H1 (cell line): Measurements from ENCODE around the gene NR2E1. TPM values are rescaled to one million over a fixed set of nuclear protein-coding genes. Genes with fewer than 3 reads are reported as not detected.

Experiments used
- CTCF ChIA-PET: fragments of 300-600 bp; sonication (Branson Sonifier 250); formaldehyde crosslinking; loops from one replicate; lab custom pipeline; 2021; ENCODE audit not compliant: partially characterized antibody; lab: Charles Lee
- POLR2A ChIA-PET: fragments of 300-600 bp; sonication (Branson Sonifier 250); formaldehyde crosslinking; loops from one replicate; lab custom pipeline; 2021; ENCODE audit warnings: inconsistent platforms; ENCODE audit not compliant: partially characterized antibody; lab: Charles Lee
- DNase-seq, 2 experiments: peaks; one replicate each; pipeline versions ENCODE4 v3.0.0 to v3.0.0-alpha.2; 2010 to 2022; ENCODE audit warnings: low spot score in 2 of 2, low read depth in 1 of 2, mixed read lengths in 1 of 2
- FAIRE-seq: peaks from 2 replicates; lab custom pipeline; 2011; peaks lifted over from hg19 to GRCh38; lab: Jason Lieb, UNC
- H2AFZ ChIP-seq: 2 replicates; pipeline ENCODE4 v1.8.1; 2012; ENCODE audit warnings: low read length, inconsistent platforms
- H2AK5ac ChIP-seq: 2 replicates; pipeline ENCODE4 v1.6.1; 2013; ENCODE audit warnings: low read depth, low read length
- H2BK120ac ChIP-seq: replicated peaks from 2 replicates; pipeline ENCODE3; 2013; ENCODE audit warnings: low read depth, low read length, inconsistent platforms
- H2BK12ac ChIP-seq: 2 replicates; pipeline ENCODE4 v1.6.1; 2013; ENCODE audit warnings: low read depth, low read length
- H2BK15ac ChIP-seq: 2 replicates; pipeline ENCODE4 v1.6.1; 2013; ENCODE audit warnings: low read length
- H2BK20ac ChIP-seq: 2 replicates; pipeline ENCODE4 v1.6.1; 2013; ENCODE audit warnings: low read length
- H2BK5ac ChIP-seq: 2 replicates; pipeline ENCODE4 v1.6.1; 2013; ENCODE audit warnings: low read depth, low read length
- H3K14ac ChIP-seq: 2 replicates; pipeline ENCODE4 v1.6.1; 2013; ENCODE audit warnings: inconsistent platforms; ENCODE audit not compliant: insufficient read length
- H3K18ac ChIP-seq: 2 replicates; pipeline ENCODE4 v1.6.1; 2013; ENCODE audit warnings: low read length; ENCODE audit errors: extremely low read depth
- H3K23ac ChIP-seq: 2 replicates; pipeline ENCODE4 v1.6.1; 2013; ENCODE audit warnings: inconsistent platforms; ENCODE audit not compliant: insufficient read length
- H3K23me2 ChIP-seq: 2 replicates; pipeline ENCODE4 v1.6.1; 2013; ENCODE audit warnings: low read depth, low read length
- H3K27ac ChIP-seq: 2 replicates; pipeline ENCODE4 v1.6.1; 2011; ENCODE audit warnings: low read depth, low read length, inconsistent platforms
- H3K27me3 ChIP-seq, 4 experiments: replicated peaks in 1 of 4; 1 replicate in 1 of 4; 2 replicates in 3 of 4; pipeline versions ENCODE4 v1.6.1 to v1.8.1; 2011 to 2013; ENCODE audit warnings: low read length in 3 of 4, mild to moderate bottlenecking in 3 of 4, inconsistent platforms in 2 of 4, mixed read lengths in 2 of 4, moderate library complexity in 1 of 4; ENCODE audit not compliant: control insufficient read depth in 3 of 4, insufficient read depth in 3 of 4; ENCODE audit errors: extremely low read depth in 1 of 4
- H3K36me3 ChIP-seq, 4 experiments: 2 replicates each; pipeline versions ENCODE4 v1.6.1 to v1.8.1; 2011 to 2013; ENCODE audit warnings: mild to moderate bottlenecking in 4 of 4, low read length in 3 of 4, moderate library complexity in 2 of 4, control low read depth in 1 of 4, inconsistent platforms in 1 of 4; ENCODE audit not compliant: insufficient read depth in 4 of 4, control insufficient read depth in 2 of 4
- H3K4ac ChIP-seq: replicated peaks from 2 replicates; pipeline ENCODE3; 2013; ENCODE audit warnings: low read length, low read depth, mixed read lengths, inconsistent platforms; ENCODE audit not compliant: insufficient read length
- H3K4me1 ChIP-seq, 4 experiments: replicated peaks in 1 of 4; 1 replicate in 1 of 4; 2 replicates in 3 of 4; pipeline versions ENCODE4 v1.6.1 to v1.8.1; 2011 to 2013; ENCODE audit warnings: low read length in 3 of 4, inconsistent platforms in 2 of 4, mixed read lengths in 1 of 4; ENCODE audit not compliant: insufficient read depth in 4 of 4, control insufficient read depth in 3 of 4
- H3K4me2 ChIP-seq, 2 experiments: 2 replicates each; pipeline versions ENCODE4 v1.6.1 to v1.8.1; 2011 to 2013; ENCODE audit warnings: low read depth in 2 of 2, low read length in 2 of 2, control low read depth in 1 of 2, inconsistent platforms in 1 of 2, mild to moderate bottlenecking in 1 of 2; ENCODE audit not compliant: insufficient read depth in 1 of 2
- H3K4me3 ChIP-seq, 4 experiments: fragments of 200-600, 300-600 bp in 1 of 4; sonication (generic), shearing (Covaris generic), sonication (Bioruptor Twin) in 1 of 4; 2 replicates each; pipeline versions ENCODE4 v1.5.1 to v1.8.1; 2011 to 2016; ENCODE audit warnings: low read length in 4 of 4, low read depth in 3 of 4, control low read depth in 2 of 4, inconsistent platforms in 2 of 4, mild to moderate bottlenecking in 2 of 4, mixed read lengths in 1 of 4, moderate library complexity in 1 of 4; ENCODE audit not compliant: insufficient read depth in 2 of 4; ENCODE audit errors: extremely low read depth in 1 of 4
- H3K56ac ChIP-seq: replicated peaks from 2 replicates; pipeline ENCODE3; 2013; ENCODE audit warnings: low read depth, mild to moderate bottlenecking, mixed read lengths, low read length, inconsistent platforms; ENCODE audit not compliant: insufficient read length
- H3K79me1 ChIP-seq: 2 replicates; pipeline ENCODE4 v1.6.1; 2013; ENCODE audit warnings: low read depth, low read length, control low read depth
- H3K79me2 ChIP-seq, 2 experiments: 2 replicates each; pipeline versions ENCODE4 v1.6.1 to v1.8.1; 2012 to 2013; ENCODE audit warnings: low read length in 2 of 2, mild to moderate bottlenecking in 2 of 2, inconsistent platforms in 1 of 2; ENCODE audit not compliant: insufficient read depth in 2 of 2, control insufficient read depth in 1 of 2
- H3K9ac ChIP-seq, 4 experiments: replicated peaks in 1 of 4; 1 replicate in 1 of 4; 2 replicates in 3 of 4; pipeline versions ENCODE4 v1.6.1 to v1.8.1; 2011 to 2013; ENCODE audit warnings: low read depth in 3 of 4, low read length in 3 of 4, control low read depth in 2 of 4, mild to moderate bottlenecking in 2 of 4, moderate library complexity in 2 of 4, inconsistent platforms in 1 of 4; ENCODE audit errors: extremely low read depth in 1 of 4
- H3K9me3 ChIP-seq, 2 experiments: 2 replicates each; pipeline versions ENCODE4 v1.6.1 to v1.8.1; 2012 to 2013; ENCODE audit warnings: mild to moderate bottlenecking in 2 of 2, moderate library complexity in 2 of 2, control low read depth in 1 of 2, inconsistent platforms in 1 of 2, low read depth in 1 of 2, low read length in 1 of 2, mixed read lengths in 1 of 2; ENCODE audit not compliant: insufficient read depth in 2 of 2
- H4K20me1 ChIP-seq, 2 experiments: replicated peaks in 1 of 2; 2 replicates each; pipeline versions ENCODE3 to v1.8.1; 2011 to 2013; ENCODE audit warnings: inconsistent platforms in 2 of 2, low read length in 2 of 2, mild to moderate bottlenecking in 1 of 2; ENCODE audit not compliant: insufficient read depth in 2 of 2, control insufficient read depth in 1 of 2
- H4K5ac ChIP-seq: 2 replicates; pipeline ENCODE4 v1.6.1; 2013; ENCODE audit warnings: low read length, low read depth, mixed read lengths, inconsistent platforms; ENCODE audit not compliant: insufficient read length
- H4K8ac ChIP-seq: 2 replicates; pipeline ENCODE4 v1.8.0; 2013; ENCODE audit warnings: mild to moderate bottlenecking, moderate library complexity, low read length, inconsistent platforms; ENCODE audit not compliant: insufficient read depth; ENCODE audit errors: extremely low read depth
- H4K91ac ChIP-seq: replicated peaks from 2 replicates; pipeline ENCODE3; 2013; ENCODE audit warnings: low read length, mixed read lengths, inconsistent platforms; ENCODE audit not compliant: insufficient read length
- ASH2L ChIP-seq: fragments of 200-600, 300-600 bp; sonication (generic); IDR thresholded peaks from one replicate; pipeline ENCODE4 v1.7.1; 2017; ENCODE audit warnings: low read length
- CHD1 ChIP-seq: IDR thresholded peaks from 2 replicates; pipeline ENCODE4 v1.6.1; 2012; ENCODE audit warnings: low read depth, low read length, improper control_type of control experiment
- CTCF ChIP-seq, 3 experiments: IDR thresholded peaks; 1 replicate in 2 of 3; 2 replicates in 1 of 3; pipeline versions ENCODE4 v1.5.1 to v1.6.1; 2011; ENCODE audit warnings: low read length in 3 of 3, mild to moderate bottlenecking in 3 of 3, inconsistent platforms in 2 of 3, low read depth in 1 of 3, moderate library complexity in 1 of 3; ENCODE audit not compliant: insufficient read depth in 1 of 3; ENCODE audit errors: control extremely low read depth in 1 of 3
- GTF2F1 ChIP-seq: IDR thresholded peaks from 2 replicates; pipeline ENCODE4 v1.6.1; 2012; ENCODE audit warnings: low read depth, low read length, improper control_type of control experiment, borderline replicate concordance
- HDAC2 ChIP-seq, 2 experiments: fragments of 300-600 bp in 1 of 2; sonication (generic) in 1 of 2; IDR thresholded peaks; 2 replicates each; pipeline ENCODE4 v1.6.1; 2011 to 2012; ENCODE audit warnings: low read depth in 2 of 2, low read length in 2 of 2, mild to moderate bottlenecking in 2 of 2, moderate library complexity in 2 of 2, borderline replicate concordance in 1 of 2, inconsistent platforms in 1 of 2
- PHF8 ChIP-seq: fragments of 200-600 bp; sonication (generic); conservative IDR thresholded peaks from 2 replicates; pipeline ENCODE4 v1.7.1; 2012; ENCODE audit warnings: low read depth, mild to moderate bottlenecking, inconsistent platforms, low read length, moderate library complexity
- RAD21 ChIP-seq, 2 experiments: IDR thresholded peaks in 1 of 2; conservative IDR thresholded peaks in 1 of 2; 2 replicates each; pipeline ENCODE4 v1.6.1; 2011; ENCODE audit warnings: low read depth in 2 of 2, low read length in 2 of 2, improper control_type of control experiment in 1 of 2, inconsistent platforms in 1 of 2, mild to moderate bottlenecking in 1 of 2, moderate library complexity in 1 of 2
- SP2 ChIP-seq: IDR thresholded peaks from 2 replicates; pipeline ENCODE4 v1.6.1; 2012; ENCODE audit warnings: mild to moderate bottlenecking, low read length, inconsistent platforms
- SRF ChIP-seq: IDR thresholded peaks from 2 replicates; pipeline ENCODE4 v1.6.1; 2011; ENCODE audit warnings: mild to moderate bottlenecking, low read depth, low read length, moderate library complexity
- WGBS, 2 experiments: shearing (Covaris generic) in 1 of 2; methylation state at CpG; one replicate each; pipeline versions ENCODE4 v1.1.6 to v1.1.7; 2013 to 2015; ENCODE audit warnings: low lambda C conversion rate in 2 of 2, mixed read lengths in 2 of 2, inconsistent platforms in 1 of 2, low coverage in 1 of 2, missing lambda C conversion rate in 1 of 2; ENCODE audit not compliant: insufficient replicate concordance in 2 of 2, insufficient coverage in 1 of 2, insufficient read length in 1 of 2; ENCODE audit errors: extremely low coverage in 1 of 2, missing lambda C conversion rate in 1 of 2; 5-methylcytosine and 5-hydroxymethylcytosine counted together
- polyA plus RNA-seq, 7 experiments: library from polyadenylated mRNA; depleted of rRNA in 3 of 7; stranded (reverse) in 5 of 7; unstranded in 2 of 7; fragments of >200 nt in 5 of 7; fragments of 200-250 nt in 2 of 7; gene quantifications; 1 replicate in 5 of 7; 2 replicates in 1 of 7; 4 replicates in 1 of 7; pipeline versions ENCODE4 v1.2.1 to v1.2.3, GENCODE V29; 2011 to 2013; ENCODE audit warnings: missing spikeins in 2 of 7, mixed read lengths in 2 of 7
- total RNA-seq: library from RNA; stranded (reverse); fragmentation: NEBNext Ultra II Directional; extraction: Animal tissue kit (Norgen Biotek cat#: 25700); gene quantifications from 2 replicates; pipeline ENCODE4 v1.2.1, GENCODE V29; 2021

Gene NR2E1
- total and polyA plus RNA-seq, 2 of the 8 experiments (the other 6 are each of a cell fraction or from before 2014, with no cell fraction given): not detected

GRCh38 chr6:108222064-108222463 is 56.2 kb downstream of the NR2E1 start:
- Histone ChIP-seq H3K27me3 (no peaks in the 10 kb centered on the region), H3K4me1 (no peaks in the 10 kb centered on the region; a peak in 1 of 7 replicates), H3K4me2 (no peak overlapping the region), H2BK120ac (no peak overlapping the region), H3K4ac (no peak overlapping the region), H2AFZ (no peak overlapping the region), H4K20me1 (no peaks in the 10 kb centered on the region), H2BK5ac (no peak overlapping the region), H2AK5ac (no peak overlapping the region), H3K79me2 (no peaks in the 10 kb centered on the region), H3K56ac (no peak overlapping the region), H2BK12ac (no peak overlapping the region), H3K27ac (no peak overlapping the region), H3K9me3 (no peaks in the 10 kb centered on the region), H3K36me3 (peaks cover 0 to 3% (median 0%) of the 10 kb centered on the region in 4 experiments; a peak in 2 of 8 replicates), H2BK15ac (no peak overlapping the region), H3K18ac (no peak overlapping the region), H4K8ac (no peak overlapping the region), H4K91ac (no peak overlapping the region), H3K4me3 (no peak overlapping the region), H3K9ac (no peak overlapping the region), H4K5ac (no peak overlapping the region), H3K23me2 (no peaks in the 10 kb centered on the region; the same call in 1 of the 2 replicates), H3K79me1 (no peaks in the 10 kb centered on the region), H3K14ac (no peak overlapping the region), H3K23ac (no peak overlapping the region), H2BK20ac (no peak overlapping the region)
- no peak for TF ChIP-seq RAD21 (IDR thresholded peaks at IDR 0.05 in 1 of 2, conservative IDR thresholded peaks at IDR 0.05 in 1 of 2; ENCODE audit: low read depth in 2 of 2, low read length in 2 of 2)
- TF ChIP-seq CTCF (IDR thresholded peaks at IDR 0.05; ENCODE audit: control extremely low read depth in 1 of 3, insufficient read depth in 1 of 3, low read depth in 1 of 3, low read length in 3 of 3): no peak
- no peak for TF ChIP-seq CHD1
- TF ChIP-seq GTF2F1: no peak
- no peak for TF ChIP-seq SRF
- no peak for TF ChIP-seq PHF8
- TF ChIP-seq HDAC2 (IDR thresholded peaks at IDR 0.05; ENCODE audit: borderline replicate concordance in 1 of 2, low read depth in 2 of 2, low read length in 2 of 2): no peak
- TF ChIP-seq ASH2L: no peak
- no peak for TF ChIP-seq SP2
- WGBS, 2 experiments: 91% methylated on average over 2 of the region's 2 CpGs; no CpG with 5 or more reads in 1 of the 2 experiments
- FAIRE-seq: no peak
- no peak for DNase-seq
- ChIA-PET CTCF (no interaction called here), POLR2A (interaction anchor here (0.6 kb wide), 1 partner anchor 186 kb away, joined by 3 read pairs; no protein-coding TSS in a partner anchor)
